PC-3 (cell line): ENCODE measurements around the gene SELENOI.

Experiments used
- EZH2 ChIP-seq: fragments of 300-600 bp; sonication (generic); IDR thresholded peaks from one replicate; pipeline ENCODE4 v1.6.1; 2017; ENCODE audit warnings: antibody characterized with exemption, mild to moderate bottlenecking, low read length; ENCODE audit not compliant: unreplicated experiment
- EZH2phosphoT487 ChIP-seq: fragments of 300-600 bp; sonication (generic); IDR thresholded peaks from 2 replicates; pipeline ENCODE4 v1.6.1; 2018; ENCODE audit warnings: mild to moderate bottlenecking, antibody characterized with exemption, low read length, borderline replicate concordance
- TF ChIP-seq, protein P1 (sequence below): fragments of 300-600 bp; sonication (generic); conservative IDR thresholded peaks from 2 replicates; pipeline ENCODE4 v1.5.1; 2017; ENCODE audit warnings: antibody characterized with exemption, low read depth, mild to moderate bottlenecking, low read length

DNA sequence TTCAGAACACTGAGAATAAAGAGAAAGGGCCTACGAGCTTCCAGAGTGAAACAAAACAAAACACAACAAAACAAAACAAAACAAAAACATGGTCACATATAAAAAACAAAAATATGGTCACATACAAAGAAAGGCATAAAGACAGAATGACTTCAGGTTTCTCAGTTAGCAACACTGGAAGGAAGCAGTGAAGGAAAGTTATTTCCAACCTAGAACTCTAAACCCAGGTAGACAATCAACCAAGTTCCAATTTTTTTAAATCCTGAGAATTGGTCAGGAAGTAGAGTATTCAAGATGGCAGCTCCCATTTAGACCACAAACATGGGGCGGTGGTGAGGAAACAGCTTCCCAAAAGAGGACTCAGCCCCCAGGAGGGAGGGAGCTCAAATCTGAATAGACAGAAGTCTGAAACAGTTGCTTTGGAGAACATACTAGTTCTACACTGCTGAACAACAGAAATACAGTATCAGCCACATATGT is 64.9 kb downstream of the SELENOI start:
- TF ChIP-seq, protein P1, sequence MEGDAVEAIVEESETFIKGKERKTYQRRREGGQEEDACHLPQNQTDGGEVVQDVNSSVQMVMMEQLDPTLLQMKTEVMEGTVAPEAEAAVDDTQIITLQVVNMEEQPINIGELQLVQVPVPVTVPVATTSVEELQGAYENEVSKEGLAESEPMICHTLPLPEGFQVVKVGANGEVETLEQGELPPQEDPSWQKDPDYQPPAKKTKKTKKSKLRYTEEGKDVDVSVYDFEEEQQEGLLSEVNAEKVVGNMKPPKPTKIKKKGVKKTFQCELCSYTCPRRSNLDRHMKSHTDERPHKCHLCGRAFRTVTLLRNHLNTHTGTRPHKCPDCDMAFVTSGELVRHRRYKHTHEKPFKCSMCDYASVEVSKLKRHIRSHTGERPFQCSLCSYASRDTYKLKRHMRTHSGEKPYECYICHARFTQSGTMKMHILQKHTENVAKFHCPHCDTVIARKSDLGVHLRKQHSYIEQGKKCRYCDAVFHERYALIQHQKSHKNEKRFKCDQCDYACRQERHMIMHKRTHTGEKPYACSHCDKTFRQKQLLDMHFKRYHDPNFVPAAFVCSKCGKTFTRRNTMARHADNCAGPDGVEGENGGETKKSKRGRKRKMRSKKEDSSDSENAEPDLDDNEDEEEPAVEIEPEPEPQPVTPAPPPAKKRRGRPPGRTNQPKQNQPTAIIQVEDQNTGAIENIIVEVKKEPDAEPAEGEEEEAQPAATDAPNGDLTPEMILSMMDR, result no peak
- TF ChIP-seq EZH2 (no peak), EZH2phosphoT487 (no peak)
